A549 (cell line): ENCODE data around the gene UXT. TPM values are rescaled to one million over a fixed set of nuclear protein-coding genes. Genes with fewer than 3 reads are reported as not detected.

ENCODE experiments used
- ATAC-seq, 2 experiments: fragments of 200-7000 bp in 1 of 2; fragments of >200 bp in 1 of 2; cut with Nextera tagmentation in 1 of 2; cut with Tn5 transposase in 1 of 2; 3 replicates each; pipeline versions ENCODE4 v1.8.0 to v1.9.1; 2018 to 2020; ENCODE audit warnings: mild to moderate bottlenecking in 1 of 2, moderate library complexity in 1 of 2
- CTCF ChIA-PET: fragments of 300-600 bp; sonication (Branson Sonifier 250); formaldehyde crosslinking; extraction: SDS; loops from one replicate; lab custom pipeline; 2021; ENCODE audit warnings: antibody characterized with exemption, inconsistent platforms; lab: Yijun Ruan, JAX
- POLR2A ChIA-PET: fragments of 350-600 bp; formaldehyde crosslinking; extraction: SDS; loops from one replicate; lab custom pipeline; 2021; ENCODE audit warnings: antibody characterized with exemption, inconsistent platforms; lab: Yijun Ruan, JAX
- DNase-seq, 2 experiments: peaks; one replicate each; pipeline versions ENCODE4 v3.0.0 to v3.0.0-alpha.2; 2011 to 2016; ENCODE audit warnings: low read depth in 1 of 2, low spot score in 1 of 2
- FAIRE-seq: peaks from 2 replicates; lab custom pipeline; 2011; peaks lifted over from hg19 to GRCh38; lab: Jason Lieb, UNC
- H3K27ac ChIP-seq, 2 experiments: fragments of >200 bp; sonication (Bioruptor Twin); formaldehyde crosslinking; 3 replicates each; pipeline ENCODE4 v1.5.1; 2016 to 2017
- H3K4me1 ChIP-seq: fragments of >200 bp; sonication (Bioruptor Twin); formaldehyde crosslinking; 3 replicates; pipeline ENCODE4 v1.6.1; 2016
- H3K4me2 ChIP-seq: fragments of >200 bp; sonication (Bioruptor Twin); formaldehyde crosslinking; 3 replicates; pipeline ENCODE4 v1.6.1; 2016
- H3K4me3 ChIP-seq: fragments of >200 bp; sonication (Bioruptor Twin); formaldehyde crosslinking; 3 replicates; pipeline ENCODE4 v1.5.1; 2016
- H3K9me3 ChIP-seq: fragments of >200 bp; sonication (Bioruptor Twin); formaldehyde crosslinking; 3 replicates; pipeline ENCODE4 v1.6.1; 2016
- BCL3 ChIP-seq: fragments of >200 bp; sonication (Bioruptor Twin); formaldehyde crosslinking; IDR thresholded peaks from 3 replicates; pipeline ENCODE4 v1.6.1; 2016
- BHLHE40 ChIP-seq: IDR thresholded peaks from 2 replicates; pipeline ENCODE4 v1.6.1; 2012; ENCODE audit warnings: low read depth, low read length, inconsistent platforms
- EHMT2 ChIP-seq: fragments of 200-600 bp; sonication (generic); IDR thresholded peaks from 2 replicates; pipeline ENCODE4 v1.6.1; 2016; ENCODE audit warnings: antibody characterized with exemption, low read depth, mild to moderate bottlenecking, moderate library complexity
- ELK1 ChIP-seq: fragments of 150-350 bp; IDR thresholded peaks from 2 replicates; pipeline ENCODE4 v1.6.1; 2014; ENCODE audit warnings: low read depth, mild to moderate bottlenecking, low read length
- FOSL2 ChIP-seq, 2 experiments: fragments of 450-650 bp in 1 of 2; fragments of >200 bp in 1 of 2; sonication (Bioruptor Twin) in 1 of 2; formaldehyde crosslinking; IDR thresholded peaks; 2 replicates each; pipeline versions ENCODE4 v1.5.0 to v1.6.1; 2016 to 2020; ENCODE audit warnings: mild to moderate bottlenecking in 1 of 2, moderate library complexity in 1 of 2
- HEYL ChIP-seq: fragments of 250-450 bp; sonication (Bioruptor Pico); IDR thresholded peaks from 2 replicates; pipeline ENCODE4 v1.8.0; 2021; ENCODE audit warnings: mild to moderate bottlenecking, moderate library complexity
- HOXB5 ChIP-seq: fragments of 250-450 bp; sonication (Bioruptor Pico); IDR thresholded peaks from 2 replicates; pipeline ENCODE4 v1.5.0; 2020; ENCODE audit warnings: mild to moderate bottlenecking, moderate library complexity
- JUN ChIP-seq, 2 experiments: fragments of >200 bp; sonication (Bioruptor Twin); formaldehyde crosslinking; IDR thresholded peaks; 2 replicates in 1 of 2; 3 replicates in 1 of 2; pipeline ENCODE4 v1.6.1; 2016 to 2017
- JUNB ChIP-seq: fragments of >200 bp; sonication (Bioruptor Twin); formaldehyde crosslinking; IDR thresholded peaks from 2 replicates; pipeline ENCODE4 v1.6.1; 2016
- KDM1A ChIP-seq: fragments of 200-600 bp; sonication (generic); IDR thresholded peaks from 2 replicates; pipeline ENCODE4 v1.6.1; 2016; ENCODE audit warnings: low read depth, mild to moderate bottlenecking
- KDM5A ChIP-seq: fragments of 200-600 bp; sonication (generic); IDR thresholded peaks from 2 replicates; pipeline ENCODE4 v1.6.1; 2016; ENCODE audit warnings: antibody characterized with exemption, mild to moderate bottlenecking
- PHF8 ChIP-seq: fragments of 200-600 bp; sonication (generic); IDR thresholded peaks from 2 replicates; pipeline ENCODE4 v1.6.1; 2016; ENCODE audit warnings: low read depth, mild to moderate bottlenecking, antibody characterized with exemption, moderate library complexity, borderline replicate concordance
- RCOR1 ChIP-seq: fragments of 150-350 bp; IDR thresholded peaks from 2 replicates; pipeline ENCODE4 v1.6.1; 2014; ENCODE audit warnings: antibody characterized with exemption, low read length, low read depth
- TP53 ChIP-seq: fragments of 250-450 bp; sonication (Bioruptor Pico); IDR thresholded peaks from 2 replicates; pipeline ENCODE4 v1.5.0; 2021; ENCODE audit warnings: mild to moderate bottlenecking, moderate library complexity
- ZC3H11A ChIP-seq: fragments of 450-650 bp; IDR thresholded peaks from 2 replicates; pipeline ENCODE4 v1.6.1; 2014; ENCODE audit warnings: antibody characterized with exemption, mild to moderate bottlenecking
- ZSCAN20 ChIP-seq: fragments of 250-450 bp; sonication (Bioruptor Pico); IDR thresholded peaks from 2 replicates; pipeline ENCODE4 v1.8.0; 2022; ENCODE audit warnings: mild to moderate bottlenecking, moderate library complexity
- WGBS: methylation state at CpG from one replicate; pipeline ENCODE4 v1.1.6; 2017; ENCODE audit errors: missing lambda C conversion rate; 5-methylcytosine and 5-hydroxymethylcytosine counted together
- polyA plus RNA-seq, 4 experiments: library from polyadenylated mRNA; depleted of rRNA in 3 of 4; stranded (reverse); fragments of >200 nt; fragmentation: RNase III in 1 of 4; extraction: RNeasy Plus Mini Kit Qiagen cat#74134 plus additional on column Dnase treatment in 1 of 4; gene quantifications; 2 replicates in 3 of 4; 3 replicates in 1 of 4; pipeline ENCODE4 v1.2.3, GENCODE V29; 2011 to 2017
- TF ChIP-seq, protein P1 (sequence below): fragments of 450-650 bp; IDR thresholded peaks from 2 replicates; pipeline ENCODE4 v1.6.1; 2014; ENCODE audit warnings: antibody characterized with exemption
- TF ChIP-seq, protein P2 (sequence below): fragments of 250-450 bp; sonication (Bioruptor Pico); IDR thresholded peaks from 2 replicates; pipeline ENCODE4 v1.5.0; 2021; ENCODE audit warnings: mild to moderate bottlenecking, moderate library complexity, borderline replicate concordance

Gene UXT
- polyA plus RNA-seq, 2 of the 4 experiments (the other 2 are of a cell fraction), result 172 to 175 TPM

DNA sequence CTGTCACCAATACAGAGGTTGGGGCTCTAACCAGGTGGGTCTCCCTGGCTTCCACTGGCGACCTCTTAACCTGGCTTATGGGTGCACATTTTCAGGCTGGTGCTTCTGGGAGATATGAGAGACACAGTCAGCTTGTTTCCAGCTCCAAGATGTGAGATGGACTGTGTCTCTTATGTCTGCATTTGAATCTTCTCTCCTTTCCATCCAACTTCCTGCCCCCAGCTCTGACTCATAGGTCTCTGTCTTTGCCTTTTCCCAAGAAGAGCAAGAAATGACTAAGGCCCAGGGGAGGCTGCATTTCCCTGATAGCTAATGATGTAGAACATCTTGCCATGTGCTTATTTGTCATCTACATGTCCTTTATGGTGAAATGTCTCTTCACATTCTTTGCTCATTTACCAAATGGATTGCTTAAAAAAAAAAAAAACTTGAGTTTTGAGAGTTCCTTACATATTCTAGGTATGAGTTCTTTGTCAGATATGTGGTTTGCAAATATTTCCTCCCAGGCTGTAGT is 3.2 kb upstream of the UXT start:
- Histone ChIP-seq H3K4me3 (no peak overlapping the region), H3K4me2 (peak overlapping the region; percentile 40), H3K27ac (peak overlapping the region; percentile 28 to 67; a peak in 4 of 6 replicates), H3K9me3 (peaks cover 3% of the 10 kb centered on the region; the same call in 1 of the 3 replicates), H3K4me1 (peaks cover 9% of the 10 kb centered on the region)
- ChIA-PET CTCF (interaction anchor here (1.0 kb wide), 1 partner anchor 37 kb away, joined by 3 read pairs; no protein-coding TSS in a partner anchor), POLR2A (no interaction called here)
- ATAC-seq (peak in 1 of 2 experiments; percentile 43; a peak in 2 of 6 replicates), FAIRE-seq (no peak), DNase-seq (peak in 1 of 2 experiments; percentile 49)
- TF ChIP-seq, protein P1, sequence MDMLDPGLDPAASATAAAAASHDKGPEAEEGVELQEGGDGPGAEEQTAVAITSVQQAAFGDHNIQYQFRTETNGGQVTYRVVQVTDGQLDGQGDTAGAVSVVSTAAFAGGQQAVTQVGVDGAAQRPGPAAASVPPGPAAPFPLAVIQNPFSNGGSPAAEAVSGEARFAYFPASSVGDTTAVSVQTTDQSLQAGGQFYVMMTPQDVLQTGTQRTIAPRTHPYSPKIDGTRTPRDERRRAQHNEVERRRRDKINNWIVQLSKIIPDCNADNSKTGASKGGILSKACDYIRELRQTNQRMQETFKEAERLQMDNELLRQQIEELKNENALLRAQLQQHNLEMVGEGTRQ, result no peak
- no peak for TF ChIP-seq JUNB
- TF ChIP-seq JUN (IDR thresholded peaks at IDR 0.05), result no peak
- 0 out of 2 replicates have a peak, but pooled peaks have one; percentile 42 for TF ChIP-seq FOSL2 (IDR thresholded peaks at IDR 0.05)
- peak; percentile 56 for TF ChIP-seq FOSL2 (CRISPR knock-in tag; IDR thresholded peaks at IDR 0.05)
- TF ChIP-seq RCOR1, result no peak
- 33% methylated on average over 1 of the region's 1 CpG for WGBS

DNA sequence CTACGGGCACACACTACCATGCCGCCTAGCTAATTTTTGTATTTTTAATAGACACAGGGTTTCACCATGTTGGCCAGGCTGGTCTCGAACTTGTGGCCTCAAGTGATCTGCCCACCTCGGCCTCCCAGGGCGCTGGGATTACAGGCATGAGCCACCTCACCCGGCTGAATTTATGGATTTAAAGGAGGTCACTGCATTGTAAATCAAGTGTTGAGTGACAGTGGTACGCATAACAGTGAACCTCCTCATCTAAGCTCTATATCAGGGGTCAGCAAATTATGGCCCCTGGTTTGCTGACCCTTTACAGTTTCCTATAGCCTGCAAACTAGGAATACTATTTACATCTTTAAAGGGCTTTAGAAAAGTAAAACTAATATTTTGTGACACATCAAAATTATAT is 2.6 kb upstream of the UXT start:
- TF ChIP-seq, protein P1, result no peak
- TF ChIP-seq HEYL (CRISPR knock-in tag), result no peak
- no peak for TF ChIP-seq KDM1A
- no peak for TF ChIP-seq KDM5A
- TF ChIP-seq BCL3, result no peak
- no peak for TF ChIP-seq EHMT2
- no peak for TF ChIP-seq HOXB5
- TF ChIP-seq, protein P2, sequence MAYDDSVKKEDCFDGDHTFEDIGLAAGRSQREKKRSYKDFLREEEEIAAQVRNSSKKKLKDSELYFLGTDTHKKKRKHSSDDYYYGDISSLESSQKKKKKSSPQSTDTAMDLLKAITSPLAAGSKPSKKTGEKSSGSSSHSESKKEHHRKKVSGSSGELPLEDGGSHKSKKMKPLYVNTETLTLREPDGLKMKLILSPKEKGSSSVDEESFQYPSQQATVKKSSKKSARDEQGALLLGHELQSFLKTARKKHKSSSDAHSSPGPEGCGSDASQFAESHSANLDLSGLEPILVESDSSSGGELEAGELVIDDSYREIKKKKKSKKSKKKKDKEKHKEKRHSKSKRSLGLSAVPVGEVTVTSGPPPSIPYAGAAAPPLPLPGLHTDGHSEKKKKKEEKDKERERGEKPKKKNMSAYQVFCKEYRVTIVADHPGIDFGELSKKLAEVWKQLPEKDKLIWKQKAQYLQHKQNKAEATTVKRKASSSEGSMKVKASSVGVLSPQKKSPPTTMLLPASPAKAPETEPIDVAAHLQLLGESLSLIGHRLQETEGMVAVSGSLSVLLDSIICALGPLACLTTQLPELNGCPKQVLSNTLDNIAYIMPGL (CRISPR knock-in tag), result no peak
- TF ChIP-seq ELK1, result no peak
- TF ChIP-seq TP53, result no peak
- no peak for TF ChIP-seq PHF8
- TF ChIP-seq ZC3H11A, result no peak
- TF ChIP-seq ZSCAN20, result no peak
- no peak for TF ChIP-seq BHLHE40
- FAIRE-seq (no peak), ATAC-seq (no peak), DNase-seq (no peak)
- Histone ChIP-seq H3K4me2 (no peak overlapping the region), H3K4me1 (peaks cover 9% of the 10 kb centered on the region), H3K27ac (no peak overlapping the region; a peak in 1 of 6 replicates), H3K9me3 (peaks cover 3% of the 10 kb centered on the region; the same call in 1 of the 3 replicates), H3K4me3 (no peak overlapping the region)
- ChIA-PET POLR2A (no interaction called here), CTCF (no interaction called here)
- 93% methylated on average over 6 of the region's 7 CpGs for WGBS
